ENCODE results near the gene MAD1L1.
A peak's percentile ranks its signal among the peaks of the same experiment; 100 is the strongest.

MAD1L1 gene

DNA sequence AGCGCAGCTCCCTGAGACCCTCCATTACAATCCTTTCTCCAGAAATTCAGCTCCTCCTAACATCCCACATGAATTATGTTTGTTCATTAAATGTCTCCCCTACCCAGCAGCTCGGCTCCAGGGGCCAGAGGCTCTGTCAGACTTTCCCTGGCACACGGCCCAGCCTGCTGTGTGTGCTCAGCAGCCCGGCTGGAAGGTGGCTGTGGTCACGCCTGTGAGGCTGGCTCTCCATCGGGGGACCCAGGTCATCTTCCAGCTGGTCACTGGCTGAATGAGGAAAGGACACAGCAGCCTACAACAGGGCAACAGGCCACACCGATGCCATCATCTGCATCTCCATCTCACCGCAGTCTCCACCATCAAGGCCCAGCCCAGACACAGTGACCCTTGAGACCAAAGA is 219.8 kb downstream of the MAD1L1 start:
- peak; percentile 81 for DNase-seq (ENCODE audit: low spot score)

- no peak for DNase-seq (ENCODE audit: low spot score)
Observed at GRCh38 chr7:2012044-2012900, 220.5 kb downstream of the MAD1L1 start.

GRCh38 chr7:2011266-2012043 is 221.3 kb downstream of the MAD1L1 start:
- DNase-seq (ENCODE audit: low spot score) = no peak

- DNase-seq (ENCODE audit: low spot score) = no peak
Observed at GRCh38 chr7:2010551-2011265, 222.0 kb downstream of the MAD1L1 start.

GRCh38 chr7:2010101-2010500 is 222.6 kb downstream of the MAD1L1 start:
- no peak for DNase-seq (ENCODE audit: low spot score)

GRCh38 chr7:2009541-2010001 is 223.2 kb downstream of the MAD1L1 start:
- no peak for DNase-seq (ENCODE audit: low spot score)

DNA sequence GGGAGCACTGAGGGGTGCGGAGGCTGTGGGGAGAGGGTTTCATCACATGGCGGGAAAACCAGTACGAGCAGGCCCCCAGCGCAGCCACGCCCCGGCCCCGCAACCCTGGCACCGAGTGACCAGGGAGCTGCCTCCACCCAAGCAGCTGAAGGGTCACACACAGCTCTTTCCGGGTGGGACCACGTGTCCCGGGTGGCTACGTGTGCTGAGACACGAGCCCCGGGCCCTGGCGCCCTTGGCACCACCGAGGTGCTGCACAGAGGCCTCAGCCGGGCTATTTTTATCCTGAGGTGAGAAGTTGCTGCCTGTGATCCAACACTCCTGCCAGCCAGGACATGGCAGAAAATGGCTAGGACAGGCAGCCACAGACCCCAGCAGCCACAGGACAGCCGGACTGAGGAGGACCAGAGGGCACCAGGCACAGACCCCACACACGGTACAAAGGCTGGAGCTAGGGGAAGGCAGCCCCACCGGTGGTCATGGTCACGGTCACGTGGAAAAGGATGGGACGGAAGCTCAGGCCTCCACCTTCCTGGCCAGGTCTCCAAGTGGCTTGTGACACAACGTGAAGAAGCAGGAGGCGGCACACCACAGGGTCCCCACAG is 223.7 kb downstream of the MAD1L1 start:
- no peak for DNase-seq (ENCODE audit: low spot score)

DNA sequence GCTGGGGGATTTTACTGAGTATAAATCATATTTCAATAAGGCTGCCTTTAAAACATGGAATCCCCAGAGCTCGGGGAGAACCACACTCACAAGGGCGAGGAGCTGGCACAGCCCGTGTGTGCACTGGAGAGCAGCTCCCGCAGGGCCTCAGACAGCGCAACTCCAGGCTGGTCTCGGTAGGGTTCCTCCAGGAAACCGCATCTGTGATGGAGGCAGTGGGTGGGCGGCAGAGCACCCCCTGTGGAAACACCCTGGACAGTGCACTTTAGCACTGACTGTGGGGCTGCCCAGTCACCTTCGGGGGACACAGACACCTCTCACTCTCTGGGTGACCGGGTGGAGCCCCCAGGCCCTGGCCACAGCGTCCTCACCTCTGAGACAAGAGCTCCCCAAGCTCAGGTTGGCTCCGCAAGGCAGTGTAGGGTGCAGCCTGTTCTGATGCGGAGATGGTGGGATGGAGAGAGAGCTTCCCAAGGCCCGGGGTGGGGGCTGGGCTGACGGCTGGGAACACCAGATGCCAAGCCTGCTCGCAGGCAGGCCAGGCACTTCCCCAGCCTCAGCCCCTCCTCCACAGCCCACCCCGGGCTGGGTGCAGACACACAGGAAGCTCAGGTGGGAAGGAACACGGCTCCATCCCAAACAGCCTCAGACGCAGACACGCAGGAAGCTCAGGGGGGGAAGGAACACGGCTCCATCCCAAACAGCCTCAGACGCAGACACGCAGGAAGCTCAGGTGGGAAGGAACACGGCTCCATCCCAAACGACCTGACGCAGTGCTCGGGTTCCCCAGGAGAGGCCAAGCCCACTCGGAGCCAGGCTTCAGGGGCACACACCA is 224.4 kb downstream of the MAD1L1 start:
- DNase-seq (ENCODE audit: low spot score) = no peak

DNA sequence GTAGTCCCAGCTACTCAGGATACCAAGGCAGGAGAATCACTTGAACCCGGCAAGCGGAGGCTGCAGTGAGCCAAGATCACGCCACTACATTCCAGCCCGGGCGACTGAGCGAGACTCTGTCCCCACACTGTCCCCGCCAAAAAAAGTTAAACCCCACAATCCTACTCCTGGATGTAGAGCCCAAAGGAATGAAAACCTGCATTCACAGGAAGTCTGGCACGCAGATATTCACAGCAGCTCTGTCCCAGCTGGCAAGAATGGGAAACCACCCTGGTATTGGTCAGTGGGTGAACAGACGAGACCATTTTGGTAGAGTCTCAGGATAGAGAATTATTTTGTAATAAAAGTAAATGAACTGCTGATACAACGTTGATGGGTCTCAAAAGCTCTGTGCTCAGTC is 225.2 kb downstream of the MAD1L1 start:
- no peak for DNase-seq (ENCODE audit: low spot score)

- DNase-seq (ENCODE audit: low spot score) = no peak
Observed at GRCh38 chr7:2006921-2007381, 225.8 kb downstream of the MAD1L1 start.

DNA sequence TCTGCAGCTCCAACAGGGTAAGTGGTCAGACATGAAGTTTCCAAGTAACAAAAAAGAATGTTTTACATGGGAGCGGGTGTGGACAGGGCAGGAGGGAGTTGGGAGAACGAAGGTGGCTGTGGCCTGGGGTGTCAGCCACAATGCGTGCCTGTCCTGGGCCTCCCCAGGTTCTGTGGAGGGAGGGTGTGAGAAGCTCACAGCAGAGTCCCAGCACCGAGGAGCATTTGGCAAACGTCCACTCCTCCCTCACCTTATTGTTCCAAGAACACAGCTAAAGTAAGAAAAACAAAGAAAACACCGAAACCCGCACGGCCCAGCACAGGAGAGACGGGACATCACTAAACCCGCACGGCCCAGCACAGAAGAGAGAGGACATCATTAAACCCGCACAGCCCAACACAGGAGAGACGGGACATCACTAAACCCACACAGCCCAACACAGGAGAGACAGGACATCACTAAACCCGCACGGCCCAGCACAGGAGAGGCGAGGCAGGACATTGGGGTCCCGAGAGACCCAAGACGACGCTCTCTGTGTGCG is 226.4 kb downstream of the MAD1L1 start:
- DNase-seq (ENCODE audit: low spot score) = no peak

- DNase-seq (ENCODE audit: low spot score) = no peak
Observed at GRCh38 chr7:2005786-2006185, 227.0 kb downstream of the MAD1L1 start.

DNA sequence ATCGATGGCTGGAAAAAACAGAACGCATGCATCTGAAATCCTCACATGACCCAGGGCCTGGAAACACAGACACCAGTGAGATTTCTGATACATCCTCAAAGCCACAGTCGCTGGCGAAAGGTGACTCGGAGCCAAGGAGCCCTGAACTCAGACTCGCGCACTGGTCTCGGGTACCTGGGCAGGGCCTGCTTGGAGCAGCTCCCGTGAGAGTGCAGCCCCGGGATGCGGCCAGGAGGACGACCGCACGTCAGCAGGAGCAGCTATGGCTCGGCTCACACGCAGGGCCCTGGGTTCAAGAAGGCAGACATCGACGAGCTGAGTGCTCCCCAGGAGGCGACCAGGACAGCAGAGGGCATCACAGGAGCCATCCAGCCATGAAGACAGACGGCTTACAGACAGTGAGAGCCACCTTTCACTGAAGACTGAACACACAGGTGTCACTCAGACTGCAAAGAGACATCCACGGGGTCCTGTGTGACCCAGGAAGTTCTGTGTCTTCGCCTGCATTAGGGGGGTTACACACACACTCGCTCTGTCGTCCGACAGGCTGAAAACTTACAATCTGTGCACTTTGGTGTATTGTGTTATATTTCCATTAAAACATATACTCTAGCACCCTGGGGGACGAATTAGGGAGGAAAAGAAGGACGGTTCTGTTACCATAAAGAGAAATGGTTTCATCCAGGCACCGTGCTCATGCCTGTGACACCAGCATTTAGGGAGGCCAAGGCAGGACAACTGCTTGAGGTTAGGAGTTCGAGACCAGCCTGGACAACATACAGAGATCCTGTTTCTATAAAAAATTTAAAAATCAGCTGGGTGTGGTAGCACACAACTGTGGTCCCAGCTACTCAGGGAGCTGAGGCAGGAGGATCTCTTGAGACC is 227.7 kb downstream of the MAD1L1 start:
- DNase-seq (ENCODE audit: low spot score) = no peak

DNA sequence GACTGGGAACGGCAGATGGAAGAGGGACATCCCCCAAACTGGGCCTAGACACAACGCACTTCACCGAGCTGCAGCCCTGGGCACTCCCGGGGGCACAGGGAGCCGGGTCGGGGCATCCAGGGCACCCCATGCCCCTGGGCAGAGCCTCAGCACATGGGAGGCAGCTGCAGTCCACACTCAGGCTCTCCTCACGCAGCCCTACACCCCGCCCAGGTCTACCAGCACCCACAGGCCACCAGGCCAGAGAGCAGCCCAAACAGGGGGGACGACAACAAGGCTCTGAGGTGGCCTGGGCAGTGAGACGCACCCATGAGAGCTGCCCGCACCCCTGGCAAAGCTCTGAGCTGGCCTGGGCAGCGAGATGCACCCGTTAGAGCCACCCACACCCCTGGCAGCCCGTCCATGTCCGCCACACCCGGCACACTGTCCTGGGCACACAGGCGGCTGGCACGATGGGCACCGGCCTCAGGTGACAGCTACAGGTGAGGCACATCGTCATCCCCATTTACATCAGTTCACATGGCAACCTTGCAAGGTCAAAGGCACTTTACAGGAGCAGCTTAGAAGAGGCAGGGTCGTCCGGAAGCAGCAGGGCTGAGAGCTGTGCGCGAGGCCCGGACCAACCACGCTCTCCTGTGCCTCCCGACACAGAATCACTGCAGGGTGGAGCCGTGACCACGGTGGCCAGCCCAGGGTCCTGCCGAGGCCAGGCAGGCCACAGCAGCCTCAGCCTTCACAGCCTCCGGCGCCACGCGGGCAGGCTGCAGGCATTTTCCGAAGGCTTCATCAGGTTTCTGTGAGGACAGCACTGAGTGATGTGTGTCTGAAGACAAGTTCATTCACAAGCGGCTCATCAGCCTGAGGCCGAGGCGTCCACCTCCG is 228.6 kb downstream of the MAD1L1 start:
- no peak for DNase-seq (ENCODE audit: low spot score)

DNA sequence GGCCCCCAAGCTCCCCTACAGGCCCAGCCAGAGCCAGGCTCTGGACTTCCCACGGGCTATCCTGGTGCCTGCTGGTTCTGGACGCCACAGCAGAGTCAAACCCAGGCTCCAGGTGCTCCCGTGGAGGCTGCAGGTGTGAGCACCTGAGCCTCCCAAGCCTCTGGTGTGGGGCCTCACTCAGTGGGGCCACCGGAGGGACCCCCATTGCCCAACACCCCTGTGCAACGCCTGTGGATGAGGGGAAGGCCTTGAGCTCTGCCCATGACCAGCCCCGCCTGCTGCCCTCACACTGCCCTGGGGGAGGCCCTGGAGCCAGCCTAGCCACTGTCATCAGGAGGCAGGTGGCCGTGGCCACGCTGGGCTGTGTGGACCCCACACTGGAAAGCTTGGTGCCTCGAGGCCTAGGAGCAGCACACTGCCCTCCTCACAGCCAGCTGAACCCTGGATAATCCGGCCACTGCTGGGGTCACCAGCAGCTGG is 229.3 kb downstream of the MAD1L1 start:
- DNase-seq (ENCODE audit: low spot score) = no peak

DNA sequence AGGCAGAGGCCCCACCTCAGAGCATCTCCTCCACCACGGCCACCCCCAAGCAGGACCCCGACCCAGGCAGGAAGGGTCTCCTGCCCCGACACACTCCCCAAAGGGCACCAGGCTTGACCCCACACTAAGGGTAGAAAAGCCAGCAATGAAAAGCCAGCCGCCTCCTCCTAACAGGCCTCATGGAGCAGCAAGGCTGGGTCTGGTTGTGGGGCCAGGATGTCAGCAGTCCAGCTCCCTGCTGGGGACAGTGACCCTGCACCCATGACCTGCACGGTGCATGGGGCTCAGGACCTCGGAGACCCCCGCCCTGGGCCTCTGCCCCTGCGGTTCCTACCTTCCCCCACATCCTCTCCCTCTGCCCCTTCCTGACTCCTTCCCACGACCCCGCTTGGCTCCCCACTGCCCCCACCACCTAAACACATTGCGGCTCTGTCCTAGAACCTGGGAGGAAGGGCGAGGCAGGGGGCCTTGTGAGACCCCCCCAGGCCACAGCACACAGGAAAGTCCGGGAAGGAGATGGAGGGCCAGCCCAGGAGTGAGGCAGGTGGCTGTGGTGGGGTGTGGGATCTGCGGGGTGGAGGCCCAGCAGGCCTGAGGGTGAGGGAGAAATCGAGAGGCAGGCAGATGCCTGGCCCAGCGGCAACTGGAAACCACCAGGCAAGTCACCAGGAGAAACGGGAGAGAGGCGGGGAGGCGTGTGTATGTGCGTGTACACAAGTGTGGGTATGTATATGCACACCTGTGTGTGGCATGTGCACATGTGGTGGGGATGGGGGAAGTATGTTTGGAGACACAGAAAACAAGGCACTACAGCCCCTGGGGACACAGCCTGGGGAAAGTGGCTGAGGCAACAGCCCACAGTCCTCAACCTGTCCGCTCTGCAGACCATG is 229.9 kb downstream of the MAD1L1 start:
- no peak for DNase-seq (ENCODE audit: low spot score)

DNA sequence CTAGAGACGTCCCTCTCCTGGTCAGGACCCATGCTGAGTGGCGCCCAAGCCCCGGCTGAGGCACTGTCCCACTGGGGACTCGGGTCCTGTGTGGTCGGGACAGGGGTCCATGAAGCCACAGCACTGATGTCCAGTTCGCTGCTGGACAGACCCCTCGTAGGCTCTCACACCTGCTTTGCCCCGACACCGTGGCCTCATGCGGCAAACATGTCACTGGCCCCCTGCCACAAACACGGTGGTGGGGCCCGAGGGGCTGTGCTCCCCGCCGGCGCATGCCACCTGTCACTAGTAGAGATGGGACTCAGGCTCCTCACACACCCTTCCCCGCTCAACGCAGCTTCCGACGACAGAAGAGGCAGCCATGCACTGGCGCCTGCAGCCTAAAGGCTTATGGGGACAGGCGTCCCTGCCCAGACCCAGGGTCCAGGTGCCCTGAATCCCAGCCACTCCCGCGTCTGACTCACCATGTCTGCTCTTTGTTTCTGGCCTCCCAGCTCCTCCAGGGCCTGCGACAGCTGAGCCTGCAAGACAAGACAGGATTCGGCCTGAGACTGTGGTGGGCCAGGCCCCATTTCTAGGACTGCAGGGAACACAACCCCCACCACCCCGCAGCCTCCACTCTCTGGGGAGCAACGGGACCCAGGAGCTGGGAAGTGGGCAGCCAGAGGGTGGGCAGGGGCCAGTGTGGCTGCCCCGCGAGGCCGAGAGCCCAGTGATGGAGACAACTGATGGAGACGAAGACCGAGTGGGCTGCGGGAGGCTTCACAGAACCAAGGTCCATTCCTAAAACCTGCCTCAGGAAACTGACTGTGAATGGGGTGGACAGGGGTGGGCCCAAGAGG is 230.9 kb downstream of the MAD1L1 start:
- no peak for DNase-seq (ENCODE audit: low spot score)
